ENCODE results near the gene PPP4C.

PPP4C gene

DNA sequence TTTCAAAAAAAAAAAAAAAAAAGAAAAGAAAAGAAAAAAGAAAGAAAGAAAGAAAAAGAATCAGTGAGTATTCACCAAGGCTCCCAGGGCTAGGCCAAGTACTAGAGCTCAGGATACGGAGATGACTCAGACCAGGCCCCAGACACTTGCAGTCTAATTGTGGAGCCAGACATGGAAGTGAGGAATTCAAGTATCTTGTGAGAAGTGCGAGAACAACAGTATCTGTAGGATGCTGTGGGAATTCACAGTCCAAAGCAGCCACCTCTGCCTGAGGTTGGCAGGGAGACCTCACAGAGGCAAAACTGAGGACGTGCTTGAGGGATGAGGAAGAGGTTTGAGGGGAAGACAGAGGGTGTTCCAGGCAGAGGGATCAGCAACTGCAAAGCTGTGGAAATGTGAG lies 24.3 kb upstream of the PPP4C start:
- no peak for TF ChIP-seq CTCF (IDR thresholded peaks at IDR 0.05; ENCODE audit: low read depth, low read length)
- no peak for TF ChIP-seq EZH2phosphoT487 (IDR thresholded peaks at IDR 0.05; ENCODE audit: low read depth)
- H3K4me2 ChIP-seq (ENCODE audit: low read length) = no peak overlapping the region

DNA sequence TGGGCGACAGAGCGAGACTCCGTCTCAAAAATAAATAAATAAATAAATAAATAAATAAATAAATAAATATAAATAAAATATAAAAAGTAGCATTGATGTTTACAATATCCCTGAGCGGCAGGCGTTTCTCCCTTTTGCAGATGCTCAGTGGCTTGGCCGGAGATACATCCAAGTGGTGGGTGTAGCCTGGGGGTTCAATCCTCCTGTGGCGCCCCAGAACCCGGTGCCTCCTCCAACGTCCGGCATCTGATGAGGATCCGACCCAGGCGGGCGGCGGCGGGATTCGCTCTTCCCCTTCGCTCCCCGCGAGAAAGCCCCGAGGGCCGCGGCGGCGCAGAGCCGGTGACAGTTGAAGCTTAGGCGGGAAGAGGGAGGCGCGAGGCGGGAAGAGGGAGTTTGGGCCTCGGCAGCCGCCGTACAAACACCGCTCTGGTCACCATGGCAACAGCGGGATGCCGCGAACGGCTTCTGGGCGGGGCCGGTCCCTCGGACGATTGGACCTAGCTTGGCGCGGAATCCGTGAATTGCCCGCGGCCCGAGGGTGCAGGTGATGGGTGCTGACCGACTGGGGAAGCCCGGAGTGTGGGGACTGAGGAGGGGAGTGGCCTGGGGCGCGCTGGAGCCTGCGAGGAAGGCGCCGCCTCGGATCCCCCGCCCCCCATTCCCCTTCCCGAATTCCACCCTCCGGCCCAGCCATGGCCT lies 23.0 kb upstream of the PPP4C start:
- H3K79me2 ChIP-seq (ENCODE audit: low read length) = no peaks in the 10 kb centered on the region
- H2AFZ ChIP-seq (ENCODE audit: low read depth, low read length) = peak overlapping the region; percentile 95
- no peaks in the 10 kb centered on the region for H3K36me3 ChIP-seq (replicated peaks; ENCODE audit: low read depth, low read length)
- peak overlapping the region; percentile 99 for H3K4me2 ChIP-seq (ENCODE audit: low read length)
- no peaks in the 10 kb centered on the region for H3K9me3 ChIP-seq (ENCODE audit: insufficient read depth, low read length)
- no peaks in the 10 kb centered on the region for H4K20me1 ChIP-seq (ENCODE audit: insufficient read depth, low read length)
- H3K4me1 ChIP-seq (ENCODE audit: low read length) = peaks cover 5% of the 10 kb centered on the region
- no peaks in the 10 kb centered on the region for H3K27me3 ChIP-seq (ENCODE audit: low read depth, low read length)
- peak overlapping the region; percentile 79 for H3K9ac ChIP-seq (ENCODE audit: low read length)
- peak overlapping the region; percentile 23; the same call in 1 of the 2 replicates for H3K27ac ChIP-seq (ENCODE audit: low read length)
- TF ChIP-seq CTCF (IDR thresholded peaks at IDR 0.05; ENCODE audit: low read depth, low read length) (no peak), EZH2phosphoT487 (IDR thresholded peaks at IDR 0.05; ENCODE audit: low read depth) (no peak)
- peak overlapping the region; percentile 82 for H3K4me3 ChIP-seq (ENCODE audit: low read length)

More for the DNA sequence above, 24.3 kb upstream of the PPP4C start:
- Histone ChIP-seq H3K4me3 (ENCODE audit: low read length) (no peak overlapping the region), H2AFZ (ENCODE audit: low read depth, low read length) (no peak overlapping the region), H3K4me1 (ENCODE audit: low read length) (peaks cover 5% of the 10 kb centered on the region), H3K9ac (ENCODE audit: low read length) (no peak overlapping the region), H4K20me1 (ENCODE audit: insufficient read depth, low read length) (no peaks in the 10 kb centered on the region), H3K27ac (ENCODE audit: low read length) (no peak overlapping the region), H3K27me3 (ENCODE audit: low read depth, low read length) (peaks cover 5% of the 10 kb centered on the region), H3K9me3 (ENCODE audit: insufficient read depth, low read length) (no peaks in the 10 kb centered on the region), H3K36me3 (replicated peaks; ENCODE audit: low read depth, low read length) (no peaks in the 10 kb centered on the region), H3K79me2 (ENCODE audit: low read length) (no peaks in the 10 kb centered on the region)

GRCh38 chr16:30053376-30054015 lies 22.3 kb upstream of the PPP4C start:
- Histone ChIP-seq H2AFZ (ENCODE audit: low read depth, low read length) (peak overlapping the region; percentile 55), H3K4me3 (ENCODE audit: low read length) (peak overlapping the region; percentile 82), H3K4me2 (ENCODE audit: low read length) (peak overlapping the region; percentile 99), H3K9ac (ENCODE audit: low read length) (peak overlapping the region; percentile 79), H3K27me3 (ENCODE audit: low read depth, low read length) (no peaks in the 10 kb centered on the region), H3K36me3 (replicated peaks; ENCODE audit: low read depth, low read length) (no peaks in the 10 kb centered on the region), H3K79me2 (ENCODE audit: low read length) (no peaks in the 10 kb centered on the region), H3K4me1 (ENCODE audit: low read length) (peaks cover 5% of the 10 kb centered on the region), H3K9me3 (ENCODE audit: insufficient read depth, low read length) (no peaks in the 10 kb centered on the region), H3K27ac (ENCODE audit: low read length) (no peak overlapping the region), H4K20me1 (ENCODE audit: insufficient read depth, low read length) (no peaks in the 10 kb centered on the region)
- TF ChIP-seq EZH2phosphoT487 (IDR thresholded peaks at IDR 0.05; ENCODE audit: low read depth) (no peak), CTCF (IDR thresholded peaks at IDR 0.05; ENCODE audit: low read depth, low read length) (no peak)

DNA sequence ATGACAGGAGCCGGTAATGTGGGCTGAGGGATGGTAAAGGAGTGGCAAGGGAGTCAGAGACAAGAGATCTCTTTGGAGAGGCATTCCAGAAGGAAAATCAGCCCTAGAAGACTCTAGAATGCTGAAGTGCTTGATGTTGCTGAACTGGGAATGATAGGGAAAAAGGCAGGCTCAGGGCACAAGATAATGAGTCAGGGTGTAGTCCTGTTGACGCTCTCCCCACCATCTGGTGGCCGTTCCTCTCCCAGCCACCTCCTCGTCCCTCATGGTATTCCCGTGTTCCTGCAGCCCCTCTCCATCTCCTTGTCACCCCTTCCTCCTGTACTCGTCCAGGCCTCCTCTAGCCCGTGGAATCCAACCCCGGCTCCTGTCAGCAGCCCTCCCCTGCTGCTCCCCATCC lies 21.3 kb upstream of the PPP4C start:
- Histone ChIP-seq H2AFZ (ENCODE audit: low read depth, low read length) (no peak overlapping the region), H3K27me3 (ENCODE audit: low read depth, low read length) (no peaks in the 10 kb centered on the region), H3K9ac (ENCODE audit: low read length) (no peak overlapping the region), H3K4me1 (ENCODE audit: low read length) (peaks cover 5% of the 10 kb centered on the region), H3K4me3 (ENCODE audit: low read length) (no peak overlapping the region), H3K9me3 (ENCODE audit: insufficient read depth, low read length) (no peaks in the 10 kb centered on the region), H3K79me2 (ENCODE audit: low read length) (no peaks in the 10 kb centered on the region), H3K4me2 (ENCODE audit: low read length) (no peak overlapping the region), H3K27ac (ENCODE audit: low read length) (no peak overlapping the region), H4K20me1 (ENCODE audit: insufficient read depth, low read length) (no peaks in the 10 kb centered on the region), H3K36me3 (replicated peaks; ENCODE audit: low read depth, low read length) (no peaks in the 10 kb centered on the region)
- no peak for TF ChIP-seq EZH2phosphoT487 (IDR thresholded peaks at IDR 0.05; ENCODE audit: low read depth)
- TF ChIP-seq CTCF (IDR thresholded peaks at IDR 0.05; ENCODE audit: low read depth, low read length) = no peak
